SK-N-SH (cell line): ENCODE measurements around the gene GFI1B. TPM values are rescaled to one million over a fixed set of nuclear protein-coding genes. Genes with fewer than 3 reads are reported as not detected.

Experiments used
- CTCF ChIA-PET: fragments of 300-600, 350-600 bp; formaldehyde crosslinking; extraction: SDS; loops from one replicate; lab custom pipeline; 2021; lab: Yijun Ruan, JAX
- POLR2A ChIA-PET: fragments of 350-600 bp; sonication (Branson Sonifier 250); formaldehyde crosslinking; extraction: SDS; loops from one replicate; lab custom pipeline; 2020; ENCODE audit warnings: antibody characterized with exemption, inconsistent platforms; lab: Yijun Ruan, JAX
- DNase-seq: peaks from one replicate; pipeline ENCODE4 v3.0.0; 2012
- H2AFZ ChIP-seq: fragments of 200-600 bp; sonication (generic); 2 replicates; pipeline ENCODE4 v1.8.1; 2016; ENCODE audit warnings: antibody characterized with exemption, mild to moderate bottlenecking, low read depth
- H3F3A ChIP-seq: fragments of 200-600 bp; sonication (generic); replicated peaks from 2 replicates; pipeline ENCODE3; 2016; ENCODE audit warnings: antibody characterized with exemption, mild to moderate bottlenecking; ENCODE audit not compliant: insufficient read depth
- H3K27ac ChIP-seq, 2 experiments: fragments of 200-500 bp in 1 of 2; fragments of 200-600 bp in 1 of 2; sonication (Bioruptor generic) in 1 of 2; sonication (generic), shearing (Covaris generic) in 1 of 2; 2 replicates each; pipeline versions ENCODE4 v1.5.1 to v1.6.1; 2014 to 2016; ENCODE audit warnings: low read depth in 2 of 2, inconsistent platforms in 1 of 2, low read length in 1 of 2, mild to moderate bottlenecking in 1 of 2, mixed read lengths in 1 of 2
- H3K27me3 ChIP-seq: fragments of 200-600 bp; sonication (generic), shearing (Covaris generic); 2 replicates; pipeline ENCODE4 v1.6.1; 2016; ENCODE audit warnings: mixed run types; ENCODE audit not compliant: insufficient read depth
- H3K36me3 ChIP-seq, 2 experiments: fragments of 200-500 bp in 1 of 2; fragments of 200-600 bp in 1 of 2; sonication (Bioruptor generic) in 1 of 2; sonication (generic) in 1 of 2; replicated peaks in 1 of 2; 2 replicates each; pipeline versions ENCODE3 to v1.5.1; 2014 to 2016; ENCODE audit warnings: low read length in 1 of 2, mild to moderate bottlenecking in 1 of 2; ENCODE audit not compliant: insufficient read depth in 2 of 2, control insufficient read depth in 1 of 2
- H3K4me1 ChIP-seq, 2 experiments: fragments of 200-500 bp in 1 of 2; fragments of 200-600 bp in 1 of 2; sonication (Bioruptor generic) in 1 of 2; sonication (generic), shearing (Covaris generic) in 1 of 2; 2 replicates each; pipeline versions ENCODE4 v1.5.1 to v1.6.1; 2014 to 2016; ENCODE audit warnings: low read depth in 1 of 2, low read length in 1 of 2, mixed run types in 1 of 2; ENCODE audit not compliant: insufficient read depth in 2 of 2, control insufficient read depth in 1 of 2
- H3K4me2 ChIP-seq: fragments of 200-600 bp; sonication (generic), shearing (Covaris generic); 2 replicates; pipeline ENCODE4 v1.6.1; 2017; ENCODE audit warnings: mixed run types
- H3K4me3 ChIP-seq, 2 experiments: fragments of 200-500 bp in 1 of 2; fragments of 200-600 bp in 1 of 2; sonication (Bioruptor generic) in 1 of 2; sonication (generic), shearing (Covaris generic) in 1 of 2; 2 replicates each; pipeline versions ENCODE4 v1.5.1 to v1.8.1; 2014 to 2016; ENCODE audit warnings: low read depth in 2 of 2, inconsistent platforms in 1 of 2, low read length in 1 of 2, mild to moderate bottlenecking in 1 of 2, mixed read lengths in 1 of 2, moderate library complexity in 1 of 2
- H3K79me2 ChIP-seq: fragments of 200-600 bp; sonication (generic); 2 replicates; pipeline ENCODE4 v1.8.1; 2017; ENCODE audit warnings: mild to moderate bottlenecking; ENCODE audit not compliant: insufficient read depth
- H3K9ac ChIP-seq: fragments of 200-600 bp; sonication (generic); 2 replicates; pipeline ENCODE4 v1.6.1; 2017; ENCODE audit warnings: mixed run types
- H3K9me2 ChIP-seq: fragments of 200-600 bp; sonication (generic); 2 replicates; pipeline ENCODE4 v1.6.1; 2017; ENCODE audit warnings: mixed run types
- H3K9me3 ChIP-seq: fragments of 200-600 bp; sonication (generic); 2 replicates; pipeline ENCODE4 v1.6.1; 2017; ENCODE audit warnings: mixed run types, mild to moderate bottlenecking, moderate library complexity
- H4K20me1 ChIP-seq: fragments of 200-600 bp; sonication (generic); 2 replicates; pipeline ENCODE4 v1.6.1; 2017; ENCODE audit warnings: mild to moderate bottlenecking, mixed run types; ENCODE audit not compliant: insufficient read depth
- CTCF ChIP-seq: fragments of 200-600 bp; sonication (generic); IDR thresholded peaks from 2 replicates; pipeline ENCODE4 v1.6.1; 2017; ENCODE audit warnings: antibody characterized with exemption, mild to moderate bottlenecking, moderate library complexity
- ELF1 ChIP-seq: IDR thresholded peaks from 2 replicates; pipeline ENCODE4 v1.4.0; 2012
- EZH2phosphoT487 ChIP-seq: fragments of 200-600 bp; sonication (generic); IDR thresholded peaks from 2 replicates; pipeline ENCODE4 v1.6.1; 2017; ENCODE audit warnings: low read depth, mixed run types, mild to moderate bottlenecking, antibody characterized with exemption, moderate library complexity, borderline replicate concordance
- FOXJ3 ChIP-seq: sonication (generic); formaldehyde crosslinking; IDR thresholded peaks from 2 replicates; pipeline ENCODE4 v1.5.1; 2020; ENCODE audit warnings: mild to moderate bottlenecking, missing genetic modification reagents
- FOXM1 ChIP-seq: IDR thresholded peaks from 2 replicates; pipeline ENCODE4 v1.4.0; 2012; ENCODE audit warnings: low read depth, mild to moderate bottlenecking
- GABPA ChIP-seq: IDR thresholded peaks from 2 replicates; pipeline ENCODE4 v1.4.0; 2012; ENCODE audit warnings: low read depth, mild to moderate bottlenecking
- GATA2 ChIP-seq: sonication (generic); formaldehyde crosslinking; IDR thresholded peaks from 2 replicates; pipeline ENCODE4 v1.5.0; 2020; ENCODE audit warnings: mild to moderate bottlenecking, missing genetic modification reagents
- IRF3 ChIP-seq: fragments of 150-350 bp; IDR thresholded peaks from 2 replicates; pipeline ENCODE4 v1.6.1; 2016; ENCODE audit warnings: mild to moderate bottlenecking, low read depth, low read length
- MXI1 ChIP-seq: IDR thresholded peaks from 2 replicates; pipeline ENCODE4 v1.6.1; 2012; ENCODE audit warnings: mild to moderate bottlenecking, low read depth, low read length, improper control_type of control experiment
- NRF1 ChIP-seq: IDR thresholded peaks from 2 replicates; pipeline ENCODE4 v1.6.1; 2012; ENCODE audit warnings: low read depth, mild to moderate bottlenecking, low read length
- POLR2AphosphoS5 ChIP-seq: IDR thresholded peaks from 2 replicates; pipeline ENCODE4 v1.6.1; 2012; ENCODE audit warnings: low read depth, low read length
- RAD21 ChIP-seq: IDR thresholded peaks from 2 replicates; pipeline ENCODE4 v1.6.1; 2012; ENCODE audit warnings: mild to moderate bottlenecking, low read length
- SMC3 ChIP-seq: IDR thresholded peaks from 2 replicates; pipeline ENCODE4 v1.6.1; 2012; ENCODE audit warnings: low read depth, low read length, improper control_type of control experiment
- TCF12 ChIP-seq: IDR thresholded peaks from 2 replicates; pipeline ENCODE4 v1.4.0; 2012
- USF2 ChIP-seq: fragments of 150-350 bp; IDR thresholded peaks from 2 replicates; pipeline ENCODE4 v1.6.1; 2017; ENCODE audit warnings: antibody characterized with exemption, low read length, low read depth, borderline replicate concordance
- YY1 ChIP-seq: IDR thresholded peaks from 2 replicates; pipeline ENCODE4 v1.4.0; 2012; ENCODE audit warnings: low read depth, mild to moderate bottlenecking
- WGBS: methylation state at CpG from one replicate; pipeline ENCODE4 v1.1.6; 2017; ENCODE audit warnings: low lambda C conversion rate; 5-methylcytosine and 5-hydroxymethylcytosine counted together
- polyA plus RNA-seq, 3 experiments: library from polyadenylated mRNA; depleted of rRNA; stranded (reverse); fragments of >200 nt; gene quantifications; 2 replicates each; pipeline ENCODE4 v1.2.3, GENCODE V29; 2012

GFI1B gene
- polyA plus RNA-seq, 1 of the 3 experiments (the other 2 are of a cell fraction) = not detected

- no peak for TF ChIP-seq YY1
- TF ChIP-seq EZH2phosphoT487 = no peak
- no peak for TF ChIP-seq ELF1
- TF ChIP-seq MXI1 = no peak
- TF ChIP-seq FOXJ3 (CRISPR knock-in tag) = no peak
- TF ChIP-seq GATA2 (CRISPR knock-in tag) = no peak
- TF ChIP-seq GABPA = no peak
- no peak for TF ChIP-seq CTCF
- TF ChIP-seq POLR2AphosphoS5 = no peak
Measured at GRCh38 chr9:133003071-133003461, 24.6 kb downstream of the GFI1B start (continued).

GRCh38 chr9:133003671-133004090 lies 25.2 kb downstream of the GFI1B start:
- no peak overlapping the region for H3K4me3 ChIP-seq
- peaks cover 24% of the 10 kb centered on the region; the same call in 1 of the 2 replicates for H3K27me3 ChIP-seq
- H3K4me1 ChIP-seq = no peaks in the 10 kb centered on the region; a peak in 1 of 4 replicates
- no peaks in the 10 kb centered on the region for H3K9me3 ChIP-seq
- H3K4me2 ChIP-seq = no peak overlapping the region
- H3K9ac ChIP-seq = no peak overlapping the region
- ChIA-PET CTCF (interaction anchor here (1.8 to 4.9 kb wide), 3 partner anchors 19 to 141 kb away, joined by 9 to 39 read pairs (median 16); partner anchors contain the start of gene GFI1B), POLR2A (no interaction called here)
- no peaks in the 10 kb centered on the region for H3K36me3 ChIP-seq
- H3F3A ChIP-seq = no peaks in the 10 kb centered on the region
- H3K27ac ChIP-seq = no peak overlapping the region
- peak; percentile 21 for DNase-seq
- 67% methylated on average over 7 of the region's 9 CpGs for WGBS
- TF ChIP-seq NRF1 (no peak), TCF12 (no peak), USF2 (no peak), SMC3 (no peak), IRF3 (no peak), RAD21 (no peak), CTCF (no peak), FOXM1 (no peak), MXI1 (no peak)
- H3K79me2 ChIP-seq = no peaks in the 10 kb centered on the region
- no peaks in the 10 kb centered on the region for H4K20me1 ChIP-seq
- no peak overlapping the region for H2AFZ ChIP-seq
- no peaks in the 10 kb centered on the region for H3K9me2 ChIP-seq
